HG03095 (cell line): ENCODE results near the gene SEC14L3.

Experiments
- ATAC-seq: cut with Tn5 transposase; IDR thresholded peaks from one replicate; pipeline ENCODE4 v1.9.1; 2021; ENCODE audit warnings: moderate library complexity; ENCODE audit not compliant: unreplicated experiment

Gene SEC14L3

DNA sequence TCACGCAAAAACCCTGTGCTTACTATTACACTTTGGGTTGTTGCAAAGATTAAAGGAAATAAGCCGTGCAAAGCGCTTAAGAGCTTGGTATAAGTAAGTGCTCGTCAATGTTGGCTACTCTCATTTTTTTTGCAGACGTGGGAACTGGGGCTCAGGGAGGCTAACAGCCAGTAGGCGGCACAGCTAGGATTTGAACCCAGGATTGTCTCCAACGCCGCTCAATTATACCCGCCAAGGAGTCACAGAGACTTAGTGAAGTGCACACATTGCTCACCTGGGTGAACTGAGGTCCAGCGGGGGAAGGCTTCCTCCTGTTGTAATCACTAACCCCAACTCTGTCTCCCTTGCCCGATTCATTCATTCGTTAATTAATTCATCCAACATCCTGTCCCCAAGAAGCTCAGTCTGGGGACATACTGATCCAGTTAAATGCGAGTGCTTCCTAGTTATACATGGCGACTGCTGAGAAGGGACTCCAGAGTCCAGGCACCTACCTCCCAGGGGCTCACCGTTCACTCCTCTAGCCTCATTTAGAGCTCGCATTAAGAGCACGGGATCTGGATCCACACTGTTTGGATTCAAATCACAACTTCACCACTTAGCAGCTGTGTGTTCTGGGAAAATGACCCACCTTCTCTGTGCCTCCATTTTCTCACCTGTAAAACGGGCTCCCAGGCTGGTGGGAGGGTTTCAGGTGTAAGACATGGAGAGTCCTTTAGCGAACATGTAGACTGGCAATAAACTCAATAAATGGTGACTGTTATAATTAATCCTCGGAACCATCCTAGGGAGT lies 47.1 kb downstream of the SEC14L3 start:
- no peak for ATAC-seq

GRCh38 chr22:30423959-30424533 lies 47.8 kb downstream of the SEC14L3 start:
- ATAC-seq: peak; percentile 75

DNA sequence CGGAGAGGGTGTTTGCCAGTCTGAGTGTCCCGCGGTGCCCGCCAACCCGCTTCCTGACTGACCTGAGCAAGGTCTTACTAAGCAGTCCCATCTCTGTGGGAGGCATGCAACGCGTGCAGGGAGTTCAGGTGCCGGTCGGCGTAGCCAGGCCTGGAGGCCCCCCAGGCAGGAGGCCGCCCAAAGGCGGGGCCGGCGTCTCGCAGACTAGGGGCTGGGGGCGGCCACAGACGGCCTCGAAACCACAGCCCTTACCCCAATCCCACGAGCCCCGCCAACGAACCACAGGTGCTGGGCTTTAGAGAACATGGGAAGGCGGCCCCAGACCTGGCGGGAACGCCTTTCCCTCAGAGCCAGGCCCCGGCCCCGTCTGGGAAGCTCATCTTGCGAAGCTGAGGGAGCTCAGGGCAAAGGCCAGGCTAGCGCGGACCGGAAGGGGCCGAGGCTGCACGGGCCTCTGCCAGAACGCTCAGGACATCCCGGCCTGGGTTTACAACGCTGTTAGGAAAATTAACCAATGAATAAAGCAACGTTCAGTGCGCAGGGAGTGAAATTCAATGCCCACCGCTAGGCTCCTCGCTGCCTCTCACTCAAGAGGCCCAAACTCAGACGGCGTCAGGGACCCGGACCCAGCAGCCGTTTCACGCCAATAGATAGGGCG lies 48.4 kb downstream of the SEC14L3 start:
- peak; percentile 18 for ATAC-seq

- no peak for ATAC-seq
These were observed 49.1 kb downstream of the SEC14L3 start for GRCh38 chr22:30422481-30423300.

DNA sequence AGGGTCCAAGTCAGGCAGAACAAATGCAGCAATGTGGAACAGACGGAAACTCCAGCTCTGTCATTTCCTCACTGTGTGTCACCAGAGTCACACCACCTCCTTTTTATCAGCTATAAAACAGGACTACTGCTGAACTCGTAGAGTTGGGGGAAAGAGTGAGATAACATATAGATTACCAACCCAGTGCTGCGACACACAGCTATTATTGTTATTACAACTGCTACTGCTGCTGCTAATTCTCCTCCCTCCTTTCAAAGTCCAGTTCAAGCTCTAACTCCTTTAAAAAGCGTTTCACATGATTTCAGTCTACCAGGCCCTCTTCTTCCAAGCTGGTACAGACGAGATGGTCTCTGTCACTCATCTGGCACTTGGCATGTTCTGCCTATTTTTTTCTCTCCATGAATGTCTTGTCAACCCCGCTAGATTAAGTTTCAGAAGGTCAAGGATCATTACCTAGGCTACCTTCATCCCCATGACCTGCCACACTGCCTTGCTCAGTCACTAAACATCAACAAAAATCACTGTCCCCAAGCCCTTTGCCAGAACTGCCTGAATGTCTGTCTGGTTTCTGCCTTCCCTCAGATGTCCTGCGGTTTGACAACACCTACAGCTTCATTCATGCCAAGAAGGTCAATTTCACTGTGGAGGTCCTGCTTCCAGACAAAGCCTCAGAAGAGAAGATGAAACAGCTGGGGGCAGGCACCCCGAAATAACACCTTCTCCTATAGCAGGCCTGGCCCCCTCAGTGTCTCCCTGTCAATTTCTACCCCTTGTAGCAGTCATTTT lies 49.9 kb downstream of the SEC14L3 start:
- ATAC-seq: no peak

GRCh38 chr22:30420347-30421125 lies 51.3 kb downstream of the SEC14L3 start:
- ATAC-seq: no peak

- ATAC-seq: no peak
These were observed 55.0 kb downstream of the SEC14L3 start for GRCh38 chr22:30416837-30417236.

GRCh38 chr22:30416403-30416802 lies 55.4 kb downstream of the SEC14L3 start:
- ATAC-seq: no peak

- ATAC-seq: no peak
These were observed 57.2 kb downstream of the SEC14L3 start for GRCh38 chr22:30414525-30415047.

GRCh38 chr22:30413745-30414524 lies 57.9 kb downstream of the SEC14L3 start:
- ATAC-seq: no peak

- ATAC-seq: no peak
These were observed 58.8 kb downstream of the SEC14L3 start for GRCh38 chr22:30413001-30413400.

- no peak for ATAC-seq
These were observed 60.0 kb downstream of the SEC14L3 start for GRCh38 chr22:30411780-30412179.
